WI38 (cell line): ENCODE data around the gene IFT122.

Experiments used
- H3K4me3 ChIP-seq: 2 replicates; pipeline ENCODE4 v1.5.1; 2011; ENCODE audit warnings: low read depth, mild to moderate bottlenecking, control low read depth, low read length
- CTCF ChIP-seq: IDR thresholded peaks from 2 replicates; pipeline ENCODE4 v1.5.1; 2012; ENCODE audit warnings: low read depth, mild to moderate bottlenecking, control low read depth, low read length

IFT122 gene

GRCh38 chr3:129522953-129523352 is 82.9 kb downstream of the IFT122 start:
- TF ChIP-seq CTCF = no peak
- no peak overlapping the region for H3K4me3 ChIP-seq

GRCh38 chr3:129524081-129524480 is 84.1 kb downstream of the IFT122 start:
- H3K4me3 ChIP-seq = no peak overlapping the region
- no peak for TF ChIP-seq CTCF

- no peak for TF ChIP-seq CTCF
- no peak overlapping the region for H3K4me3 ChIP-seq
Observed at GRCh38 chr3:129525341-129525968, 85.4 kb downstream of the IFT122 start.

- H3K4me3 ChIP-seq = no peak overlapping the region
- TF ChIP-seq CTCF = no peak
Observed at GRCh38 chr3:129526121-129526900, 86.3 kb downstream of the IFT122 start.

GRCh38 chr3:129527262-129527661 is 87.2 kb downstream of the IFT122 start:
- H3K4me3 ChIP-seq = no peak overlapping the region
- TF ChIP-seq CTCF = no peak

- no peak for TF ChIP-seq CTCF
Observed at GRCh38 chr3:129528589-129529100, 88.6 kb downstream of the IFT122 start, which contains the start of gene RHO. Gene RHO (plus strand): TSS chr3:129528639. CDS start chr3:129528734, 95 bp downstream.

GRCh38 chr3:129529436-129530210 is 89.6 kb downstream of the IFT122 start:
- no peak for TF ChIP-seq CTCF

More at GRCh38 chr3:129528589-129529100, 88.6 kb downstream of the IFT122 start, which contains the start of gene RHO:
- no peak within 1 kb of the TSS for H3K4me3 ChIP-seq

More at GRCh38 chr3:129529436-129530210, 89.6 kb downstream of the IFT122 start:
- H3K4me3 ChIP-seq = no peak overlapping the region
